CD4-positive, alpha-beta T cell treated with Interleukin-21 for 1 hour (primary cell): ENCODE measurements around the gene STK11.
"Not testable (repeated sequence)": the region's sequence is repeated elsewhere in the genome, so short reads cannot be mapped to it uniquely, and the experiment has no call there.

Experiments
- DNase-seq: peaks from one replicate; pipeline ENCODE4 v3.0.0-alpha.2; 2020

Gene STK11

GRCh38 chr19:1238369-1239303, 33.1 kb downstream of the STK11 start:
- no peak for DNase-seq

- DNase-seq = no peak
Measured at GRCh38 chr19:1239420-1239795, 33.8 kb downstream of the STK11 start.

GRCh38 chr19:1239796-1240737, 34.5 kb downstream of the STK11 start:
- peak; percentile 91 for DNase-seq

GRCh38 chr19:1240925-1241324, 35.3 kb downstream of the STK11 start:
- DNase-seq = no peak

- DNase-seq = peak; percentile 93
Measured at GRCh38 chr19:1241417-1242095, 36.0 kb downstream of the STK11 start, which contains the start of gene ATP5F1D. ATP5F1D (plus strand) TSS chr19:1241751; CDS start chr19:1241851, 100 bp downstream.

- DNase-seq = peak; percentile 88
Measured at GRCh38 chr19:1243768-1244692, 38.5 kb downstream of the STK11 start.

- DNase-seq = peak; percentile 55
Measured at GRCh38 chr19:1244693-1245451, 39.3 kb downstream of the STK11 start.

- DNase-seq = no peak
Measured at GRCh38 chr19:1245494-1246264, 40.1 kb downstream of the STK11 start.

- not testable (repeated sequence) for DNase-seq
Measured at GRCh38 chr19:1246265-1247087, 40.9 kb downstream of the STK11 start.

- no peak for DNase-seq
Measured at GRCh38 chr19:1247748-1248138, 42.2 kb downstream of the STK11 start.

- DNase-seq = peak; percentile 82
Measured at GRCh38 chr19:1248139-1248785, 42.7 kb downstream of the STK11 start, which contains the start of gene MIDN. MIDN (plus strand) TSS chr19:1248583; CDS start chr19:1250297, 1,714 bp downstream.

- DNase-seq = peak; percentile 88
Measured at GRCh38 chr19:1248786-1249297, 43.3 kb downstream of the STK11 start.

GRCh38 chr19:1249298-1249989, 43.9 kb downstream of the STK11 start:
- DNase-seq = peak; percentile 94

- no peak for DNase-seq
Measured at GRCh38 chr19:1249990-1250436, 44.4 kb downstream of the STK11 start.

- peak; percentile 71 for DNase-seq
Measured at GRCh38 chr19:1250437-1251260, 45.1 kb downstream of the STK11 start.
